CD8-positive, alpha-beta memory T cell (primary cell): ENCODE measurements around the gene SSU72. TPM values are rescaled to one million over a fixed set of nuclear protein-coding genes. Genes with fewer than 3 reads are reported as not detected.

ENCODE experiments used
- CTCF ChIA-PET: fragments of 350-600 bp; sonication (Branson Sonifier 250); formaldehyde crosslinking; loops from one replicate; lab custom pipeline; 2021; ENCODE audit warnings: antibody characterized with exemption; lab: Charles Lee
- POLR2A ChIA-PET: fragments of 350-600 bp; sonication (Branson Sonifier 250); formaldehyde crosslinking; loops from one replicate; lab custom pipeline; 2021; ENCODE audit warnings: antibody characterized with exemption; lab: Charles Lee
- DNase-seq, 5 donors: peaks; one replicate each; pipeline versions ENCODE4 v3.0.0 to v3.0.0-alpha.2; 2020 to 2022; ENCODE audit warnings: mixed read lengths in 1 of 5
- H3K27ac ChIP-seq: one replicate; pipeline ENCODE4 v1.7.0; 2013; ENCODE audit warnings: low read depth, mild to moderate bottlenecking, low read length, moderate library complexity
- H3K27me3 ChIP-seq: 2 replicates; pipeline ENCODE4 v1.7.0; 2013; ENCODE audit warnings: low read length, mild to moderate bottlenecking; ENCODE audit not compliant: insufficient read depth, poor library complexity, severe bottlenecking
- H3K36me3 ChIP-seq: 2 replicates; pipeline ENCODE4 v1.7.0; 2013; ENCODE audit warnings: mild to moderate bottlenecking, low read length, moderate library complexity; ENCODE audit not compliant: insufficient read depth
- H3K4me1 ChIP-seq: 2 replicates; pipeline ENCODE4 v1.7.0; 2013; ENCODE audit warnings: mild to moderate bottlenecking, low read length, moderate library complexity; ENCODE audit not compliant: insufficient read depth
- H3K4me3 ChIP-seq: 2 replicates; pipeline ENCODE4 v1.7.0; 2013; ENCODE audit warnings: mild to moderate bottlenecking, low read length
- H3K9me3 ChIP-seq: 2 replicates; pipeline ENCODE4 v1.7.0; 2013; ENCODE audit warnings: mild to moderate bottlenecking, low read length
- H3K27ac Mint-ChIP-seq, 8 donors: one replicate each; pipeline ENCODE4 v1.8.0; 2020 to 2021; ENCODE audit warnings: mixed read lengths in 8 of 8, mild to moderate bottlenecking in 6 of 8, inconsistent platforms in 3 of 8, moderate library complexity in 3 of 8
- H3K27me3 Mint-ChIP-seq, 2 donors: one replicate each; pipeline ENCODE4 v1.8.0; 2020 to 2021; ENCODE audit warnings: mixed read lengths in 2 of 2, mild to moderate bottlenecking in 1 of 2, moderate library complexity in 1 of 2
- H3K36me3 Mint-ChIP-seq, 3 donors: one replicate each; pipeline ENCODE4 v1.8.0; 2020 to 2021; ENCODE audit warnings: mixed read lengths in 3 of 3, inconsistent platforms in 1 of 3, mild to moderate bottlenecking in 1 of 3
- H3K4me1 Mint-ChIP-seq, 3 donors: one replicate each; pipeline ENCODE4 v1.8.0; 2020 to 2021; ENCODE audit warnings: mixed read lengths in 3 of 3, inconsistent platforms in 1 of 3, mild to moderate bottlenecking in 1 of 3
- H3K4me3 Mint-ChIP-seq, 7 donors: one replicate each; pipeline ENCODE4 v1.8.0; 2020 to 2021; ENCODE audit warnings: mixed read lengths in 7 of 7, mild to moderate bottlenecking in 6 of 7, moderate library complexity in 4 of 7, inconsistent platforms in 2 of 7
- H3K9me3 Mint-ChIP-seq, 5 donors: one replicate each; pipeline ENCODE4 v1.8.0; 2020 to 2022; ENCODE audit warnings: mixed read lengths in 5 of 5, mild to moderate bottlenecking in 3 of 5, moderate library complexity in 2 of 5, inconsistent platforms in 1 of 5
- polyA plus RNA-seq: library from polyadenylated mRNA; unstranded; fragments of 300-500 nt; fragmentation: Illumina TruSeq; gene quantifications from one replicate; pipeline ENCODE4 v1.2.3, GENCODE V29; 2021
- total RNA-seq, 2 experiments: library from RNA; stranded (reverse); gene quantifications; one replicate each; pipeline ENCODE4 v1.2.3, GENCODE V29; 2021

The SSU72 gene
- total and polyA plus RNA-seq, 3 experiments from 2014 or later, result 123 to 231 (median 128) TPM

GRCh38 chr1:1620433-1621139 lies 45.9 kb upstream of the SSU72 start:
- H3K27ac Mint-ChIP-seq, result peak overlapping the region in 2 of 8 donors; percentile 22 to 58
- Histone ChIP-seq H3K9me3 (no peaks in the 10 kb centered on the region), H3K4me1 (peaks cover 15% of the 10 kb centered on the region), H3K27me3 (no peaks in the 10 kb centered on the region), H3K27ac (no peak overlapping the region), H3K36me3 (peaks cover 4% of the 10 kb centered on the region), H3K4me3 (no peak overlapping the region)
- peaks cover 0 to 2% (median 0%) of the 10 kb centered on the region in 5 donors for H3K9me3 Mint-ChIP-seq
- no peak for DNase-seq
- CTCF ChIA-PET, result interaction anchor here (1.5 kb wide), 1 partner anchor 9 kb away, joined by 6 read pairs; no protein-coding TSS in a partner anchor
- POLR2A ChIA-PET, result interaction anchor here (1.2 kb wide), 1 partner anchor 9 kb away, joined by 4 read pairs; no protein-coding TSS in a partner anchor
- peak overlapping the region in 1 of 7 donors; percentile 24 for H3K4me3 Mint-ChIP-seq
- peaks cover 0 to 8% (median 0%) of the 10 kb centered on the region in 3 donors for H3K36me3 Mint-ChIP-seq
- peaks cover 0 to 27% (median 9%) of the 10 kb centered on the region in 3 donors for H3K4me1 Mint-ChIP-seq
- peaks cover 0 to 2% of the 10 kb centered on the region in 2 donors for H3K27me3 Mint-ChIP-seq

DNA sequence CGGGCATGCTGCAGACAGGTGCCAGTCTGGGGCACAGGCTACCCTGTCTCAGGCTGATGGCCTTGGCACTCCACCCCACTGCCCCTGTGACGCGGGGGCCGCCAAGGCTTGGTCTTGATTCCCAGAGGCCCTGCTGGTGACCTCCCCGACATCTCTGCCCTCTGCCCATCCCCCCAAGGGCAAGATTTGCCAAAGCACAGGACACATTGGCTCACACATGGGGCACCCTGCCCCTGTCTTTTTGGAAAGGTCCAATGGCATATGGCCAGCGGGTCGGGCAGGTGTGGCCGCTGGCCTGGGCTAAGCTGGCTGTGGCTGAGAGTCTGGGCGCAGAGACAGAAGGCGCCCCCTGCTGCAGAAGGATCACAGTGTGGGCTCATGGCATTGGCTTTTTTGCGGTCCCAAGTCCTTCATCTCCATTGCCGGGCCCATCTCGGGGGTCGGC lies 45.3 kb upstream of the SSU72 start:
- Mint-ChIP-seq H3K27me3 (peaks cover 0 to 2% of the 10 kb centered on the region in 2 donors), H3K36me3 (peaks cover 0 to 10% (median 0%) of the 10 kb centered on the region in 3 donors), H3K27ac (no peak overlapping the region), H3K9me3 (peaks cover 0 to 2% (median 0%) of the 10 kb centered on the region in 5 donors), H3K4me1 (peaks cover 2 to 27% (median 10%) of the 10 kb centered on the region in 3 donors), H3K4me3 (peak overlapping the region in 1 of 7 donors; percentile 24)
- ChIA-PET CTCF (interaction anchor here (3.6 kb wide), 1 partner anchor 9 kb away, joined by 17 read pairs; no protein-coding TSS in a partner anchor), POLR2A (interaction anchor here (1.5 kb wide), 1 partner anchor 9 kb away, joined by 8 read pairs; no protein-coding TSS in a partner anchor)
- H3K4me3 ChIP-seq, result no peak overlapping the region
- DNase-seq, result no peak
- no peaks in the 10 kb centered on the region for H3K9me3 ChIP-seq
- H3K27me3 ChIP-seq, result no peaks in the 10 kb centered on the region
- peaks cover 15% of the 10 kb centered on the region for H3K4me1 ChIP-seq
- peaks cover 4% of the 10 kb centered on the region for H3K36me3 ChIP-seq
- no peak overlapping the region for H3K27ac ChIP-seq

GRCh38 chr1:1618396-1619068 lies 43.9 kb upstream of the SSU72 start:
- Histone ChIP-seq H3K4me1 (peaks cover 28% of the 10 kb centered on the region), H3K4me3 (no peak overlapping the region), H3K27ac (no peak overlapping the region), H3K27me3 (no peaks in the 10 kb centered on the region), H3K36me3 (peaks cover 4% of the 10 kb centered on the region), H3K9me3 (no peaks in the 10 kb centered on the region)
- CTCF ChIA-PET, result interaction anchor here (3.6 kb wide), 1 partner anchor 11 kb away, joined by 17 read pairs; no protein-coding TSS in a partner anchor
- Mint-ChIP-seq H3K4me3 (peak overlapping the region in 1 of 7 donors; percentile 18), H3K27me3 (peaks cover 0 to 2% of the 10 kb centered on the region in 2 donors), H3K27ac (peak overlapping the region in 1 of 8 donors; percentile 56), H3K4me1 (peaks cover 16 to 34% (median 22%) of the 10 kb centered on the region in 3 donors), H3K9me3 (peaks cover 0 to 4% (median 0%) of the 10 kb centered on the region in 5 donors), H3K36me3 (peaks cover 0 to 19% (median 0%) of the 10 kb centered on the region in 3 donors)
- POLR2A ChIA-PET, result interaction anchor here (0.8 to 1.5 kb wide), 2 partner anchors 10 to 11 kb away, joined by 3 to 8 read pairs; no protein-coding TSS in a partner anchor
- DNase-seq, result no peak

DNA sequence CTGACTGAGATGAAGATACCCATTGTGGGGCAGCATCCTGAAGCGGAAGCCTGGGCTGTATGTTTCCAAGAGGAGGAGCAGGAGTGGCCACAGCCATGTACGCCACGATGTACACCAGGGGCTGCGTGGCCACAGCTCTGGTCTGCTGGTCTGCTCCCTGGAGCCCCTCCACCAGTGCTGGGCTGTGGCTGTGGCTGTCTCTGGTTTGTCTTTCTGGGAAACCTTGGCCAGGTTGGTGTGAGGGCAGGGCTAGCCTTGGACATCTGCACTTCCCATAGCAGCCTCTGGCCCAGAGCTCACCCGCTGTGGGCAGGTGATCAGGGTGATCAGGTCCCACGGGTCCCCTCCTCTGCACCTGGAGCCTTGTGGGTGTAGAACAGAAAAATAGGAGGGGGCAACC lies 43.3 kb upstream of the SSU72 start:
- H3K27ac Mint-ChIP-seq, result peak overlapping the region in 1 of 8 donors; percentile 90
- Histone ChIP-seq H3K27ac (no peak overlapping the region), H3K9me3 (no peaks in the 10 kb centered on the region), H3K4me3 (no peak overlapping the region), H3K36me3 (peaks cover 4% of the 10 kb centered on the region), H3K4me1 (peaks cover 30% of the 10 kb centered on the region), H3K27me3 (no peaks in the 10 kb centered on the region)
- ChIA-PET CTCF (interaction anchor here (3.6 kb wide), 1 partner anchor 11 kb away, joined by 17 read pairs; no protein-coding TSS in a partner anchor), POLR2A (interaction anchor here (0.8 kb wide), 1 partner anchor 10 kb away, joined by 3 read pairs; no protein-coding TSS in a partner anchor)
- DNase-seq, result no peak
- H3K4me1 Mint-ChIP-seq, result peaks cover 17 to 35% (median 23%) of the 10 kb centered on the region in 3 donors
- peaks cover 0 to 4% (median 0%) of the 10 kb centered on the region in 5 donors for H3K9me3 Mint-ChIP-seq
- H3K27me3 Mint-ChIP-seq, result peaks cover 0 to 2% of the 10 kb centered on the region in 2 donors
- peaks cover 0 to 19% (median 0%) of the 10 kb centered on the region in 3 donors for H3K36me3 Mint-ChIP-seq
- peak overlapping the region in 6 of 7 donors; percentile 24 to 86 (median 82) for H3K4me3 Mint-ChIP-seq

DNA sequence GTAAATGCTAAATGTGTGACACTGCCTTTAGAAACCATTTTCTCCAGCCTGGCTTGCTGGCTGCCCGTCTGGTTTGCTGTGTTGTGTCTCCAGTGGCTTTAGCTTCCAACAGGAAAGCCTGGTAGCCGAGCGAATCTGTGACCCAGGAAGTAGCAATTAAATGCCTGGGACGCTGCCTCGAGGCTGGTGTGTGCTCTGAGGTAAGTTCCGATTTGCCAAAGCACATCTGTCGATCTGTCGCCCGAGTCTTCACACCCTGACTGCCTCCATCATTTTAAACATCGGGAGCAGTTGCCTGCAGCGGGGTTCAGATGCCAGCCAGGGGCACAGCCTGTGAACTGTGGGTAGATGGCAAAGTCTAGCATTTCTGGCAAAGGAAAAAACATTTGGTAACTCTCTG lies 42.9 kb upstream of the SSU72 start:
- Mint-ChIP-seq H3K27ac (peak overlapping the region in 5 of 8 donors; percentile 29 to 90 (median 50)), H3K27me3 (no peaks in the 10 kb centered on the region), H3K4me1 (peaks cover 17 to 33% (median 22%) of the 10 kb centered on the region in 3 donors), H3K36me3 (peaks cover 0 to 19% (median 0%) of the 10 kb centered on the region in 3 donors), H3K4me3 (peak overlapping the region; percentile 78 to 92 (median 84)), H3K9me3 (peaks cover 0 to 4% (median 0%) of the 10 kb centered on the region in 5 donors)
- ChIA-PET POLR2A (interaction anchor here (0.8 to 4.0 kb wide), 2 partner anchors 11 to 12 kb away, joined by 3 to 101 read pairs; no protein-coding TSS in a partner anchor), CTCF (interaction anchor here (3.6 kb wide), 1 partner anchor 12 kb away, joined by 17 read pairs; no protein-coding TSS in a partner anchor)
- Histone ChIP-seq H3K9me3 (no peaks in the 10 kb centered on the region), H3K4me1 (peaks cover 30% of the 10 kb centered on the region), H3K4me3 (no peak overlapping the region), H3K27me3 (no peaks in the 10 kb centered on the region), H3K36me3 (peaks cover 4% of the 10 kb centered on the region), H3K27ac (no peak overlapping the region)
- no peak for DNase-seq

GRCh38 chr1:1616838-1617237 lies 42.2 kb upstream of the SSU72 start:
- POLR2A ChIA-PET, result interaction anchor here (0.6 to 4.0 kb wide), 2 partner anchors 13 to 285 kb away, joined by 4 to 101 read pairs; no protein-coding TSS in a partner anchor
- Mint-ChIP-seq H3K27ac (peak overlapping the region in 6 of 8 donors; percentile 50 to 90 (median 84)), H3K36me3 (peaks cover 0 to 21% (median 0%) of the 10 kb centered on the region in 3 donors), H3K27me3 (no peaks in the 10 kb centered on the region), H3K4me3 (peak overlapping the region; percentile 78 to 92 (median 84)), H3K4me1 (peaks cover 21 to 37% (median 22%) of the 10 kb centered on the region in 3 donors), H3K9me3 (peaks cover 0 to 4% (median 0%) of the 10 kb centered on the region in 5 donors)
- no peak for DNase-seq
- Histone ChIP-seq H3K36me3 (peaks cover 4% of the 10 kb centered on the region), H3K4me1 (peaks cover 30% of the 10 kb centered on the region), H3K4me3 (peak overlapping the region; percentile 53), H3K27ac (peak overlapping the region; percentile 99), H3K27me3 (no peaks in the 10 kb centered on the region), H3K9me3 (no peaks in the 10 kb centered on the region)
- CTCF ChIA-PET, result interaction anchor here (3.6 kb wide), 1 partner anchor 13 kb away, joined by 17 read pairs; no protein-coding TSS in a partner anchor
